Measurements from ENCODE around the gene KLF16. TPM values are rescaled to one million over a fixed set of nuclear protein-coding genes. Genes with fewer than 3 reads are reported as not detected.

The KLF16 gene
- total RNA-seq, 1 donor from 2014 or later, result 18.9 TPM

DNA sequence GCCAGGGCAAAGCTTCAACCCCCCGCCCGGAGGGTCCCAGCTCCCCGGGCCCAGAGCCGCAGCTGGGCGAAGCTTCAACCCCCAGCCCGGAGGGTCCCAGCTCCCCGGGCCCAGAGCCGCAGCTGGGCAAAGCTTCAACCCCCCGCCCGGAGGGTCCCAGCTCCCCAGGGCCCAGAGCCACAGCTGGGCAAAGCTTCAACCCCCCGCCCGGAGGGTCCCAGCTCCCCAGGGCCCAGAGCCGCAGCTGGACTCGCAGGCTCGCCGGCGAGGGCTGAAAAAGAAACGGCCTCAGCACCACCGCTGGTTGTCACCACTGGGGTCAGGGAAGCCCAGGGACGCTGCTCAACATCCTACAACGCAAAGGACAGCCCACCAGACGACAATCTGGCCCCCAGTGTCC is 20.3 kb downstream of the KLF16 start:
- TF ChIP-seq, protein P1, sequence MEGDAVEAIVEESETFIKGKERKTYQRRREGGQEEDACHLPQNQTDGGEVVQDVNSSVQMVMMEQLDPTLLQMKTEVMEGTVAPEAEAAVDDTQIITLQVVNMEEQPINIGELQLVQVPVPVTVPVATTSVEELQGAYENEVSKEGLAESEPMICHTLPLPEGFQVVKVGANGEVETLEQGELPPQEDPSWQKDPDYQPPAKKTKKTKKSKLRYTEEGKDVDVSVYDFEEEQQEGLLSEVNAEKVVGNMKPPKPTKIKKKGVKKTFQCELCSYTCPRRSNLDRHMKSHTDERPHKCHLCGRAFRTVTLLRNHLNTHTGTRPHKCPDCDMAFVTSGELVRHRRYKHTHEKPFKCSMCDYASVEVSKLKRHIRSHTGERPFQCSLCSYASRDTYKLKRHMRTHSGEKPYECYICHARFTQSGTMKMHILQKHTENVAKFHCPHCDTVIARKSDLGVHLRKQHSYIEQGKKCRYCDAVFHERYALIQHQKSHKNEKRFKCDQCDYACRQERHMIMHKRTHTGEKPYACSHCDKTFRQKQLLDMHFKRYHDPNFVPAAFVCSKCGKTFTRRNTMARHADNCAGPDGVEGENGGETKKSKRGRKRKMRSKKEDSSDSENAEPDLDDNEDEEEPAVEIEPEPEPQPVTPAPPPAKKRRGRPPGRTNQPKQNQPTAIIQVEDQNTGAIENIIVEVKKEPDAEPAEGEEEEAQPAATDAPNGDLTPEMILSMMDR (conservative IDR thresholded peaks at IDR 0.05), result no peak
- Mint-ChIP-seq H3K27me3 (ENCODE audit: low read depth) (no peaks in the 10 kb centered on the region), H3K4me3 (no peak overlapping the region), H3K36me3 (ENCODE audit: low read depth) (no peaks in the 10 kb centered on the region), H3K27ac (ENCODE audit: unreplicated experiment) (no peak overlapping the region), H3K4me1 (peaks cover 16% of the 10 kb centered on the region), H3K9me3 (no peaks in the 10 kb centered on the region)
- DNase-seq (ENCODE audit: low read depth, low spot score), result no peak

GRCh38 chr19:1841209-1841924 is 22.0 kb downstream of the KLF16 start:
- Mint-ChIP-seq H3K36me3 (ENCODE audit: low read depth) (no peaks in the 10 kb centered on the region), H3K27me3 (ENCODE audit: low read depth) (no peaks in the 10 kb centered on the region), H3K4me1 (peaks cover 6% of the 10 kb centered on the region), H3K4me3 (peak overlapping the region; percentile 8), H3K9me3 (no peaks in the 10 kb centered on the region), H3K27ac (ENCODE audit: unreplicated experiment) (no peak overlapping the region)
- no peak for DNase-seq (ENCODE audit: low read depth, low spot score)
- TF ChIP-seq, protein P1 (conservative IDR thresholded peaks at IDR 0.05), result no peak

DNA sequence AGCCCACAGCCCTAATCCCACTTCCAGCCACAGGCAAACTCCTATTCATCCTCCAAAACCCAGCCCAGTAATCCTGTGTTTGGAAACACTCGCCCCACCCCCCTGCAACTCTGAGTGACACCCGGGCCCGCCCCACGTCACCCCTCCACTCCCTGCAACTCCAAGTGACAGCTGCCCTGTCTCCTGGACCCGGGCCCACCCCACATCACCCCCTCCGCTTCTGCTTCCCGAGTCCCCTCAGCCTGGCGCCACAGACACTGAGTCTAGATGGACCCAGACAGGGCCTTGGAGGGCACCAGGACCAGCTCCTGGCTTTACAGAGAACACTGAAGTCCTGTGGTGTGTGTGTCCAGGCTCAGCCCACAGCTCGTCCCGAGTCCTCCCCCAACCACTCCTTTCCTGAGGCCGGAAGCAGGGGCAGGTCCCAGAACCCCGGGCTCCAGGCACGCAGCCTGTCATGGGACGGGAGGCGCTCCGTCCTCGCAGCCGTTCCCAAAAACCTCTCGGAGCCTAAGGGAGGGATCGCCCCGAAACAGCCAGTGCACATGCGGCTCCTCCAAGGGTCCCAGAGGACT is 22.8 kb downstream of the KLF16 start:
- no peaks in the 10 kb centered on the region for H3K4me1 Mint-ChIP-seq

DNA sequence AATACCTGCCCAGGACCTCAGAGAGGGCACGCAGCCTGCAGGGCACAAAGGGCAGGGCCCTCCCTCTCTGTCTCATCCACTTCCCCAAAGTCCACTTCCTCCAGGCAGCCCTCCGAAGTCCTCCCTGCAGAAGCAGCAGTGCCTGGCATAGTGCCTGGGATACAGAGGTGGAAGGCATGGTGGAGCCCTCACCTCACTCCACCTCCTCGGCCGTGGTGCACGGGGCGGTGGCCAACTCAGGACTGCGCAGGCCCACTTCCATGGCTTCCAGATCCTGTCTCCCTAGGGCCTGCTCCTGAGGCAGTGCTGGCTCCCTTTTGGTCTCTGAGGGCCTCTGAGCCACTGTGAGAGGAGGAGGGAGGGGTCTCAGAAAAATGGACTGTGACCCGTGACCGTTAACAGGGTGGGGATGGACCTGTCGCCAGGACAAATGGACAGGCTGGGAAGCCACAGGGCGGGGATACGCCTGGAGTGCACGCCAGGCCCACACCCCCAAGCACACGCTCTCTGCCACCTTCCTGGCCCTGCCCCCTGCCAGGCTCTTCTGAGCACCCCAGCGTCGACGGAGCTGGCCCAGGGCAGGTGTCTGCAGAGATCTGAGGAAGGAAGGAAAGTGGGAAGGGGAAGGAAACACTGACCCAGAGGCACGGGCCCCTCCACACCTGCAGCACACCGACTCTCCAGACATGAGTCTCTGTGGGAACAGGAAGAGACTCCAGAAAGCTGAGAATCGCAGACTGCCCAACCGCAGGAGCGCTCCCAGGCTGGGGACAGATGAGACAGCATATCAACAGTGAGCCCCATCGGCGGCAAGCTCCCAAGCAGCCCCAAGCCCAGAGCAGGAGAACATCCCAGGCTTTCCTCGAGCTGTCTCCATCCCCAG is 23.5 kb downstream of the KLF16 start:
- Mint-ChIP-seq H3K36me3 (ENCODE audit: low read depth) (no peaks in the 10 kb centered on the region), H3K27me3 (ENCODE audit: low read depth) (no peaks in the 10 kb centered on the region), H3K4me1 (no peaks in the 10 kb centered on the region), H3K27ac (ENCODE audit: unreplicated experiment) (no peak overlapping the region), H3K4me3 (no peak overlapping the region), H3K9me3 (no peaks in the 10 kb centered on the region)
- TF ChIP-seq, protein P1 (conservative IDR thresholded peaks at IDR 0.05), result no peak
- DNase-seq (ENCODE audit: low read depth, low spot score), result no peak

More for the DNA sequence above, 22.8 kb downstream of the KLF16 start:
- no peak for DNase-seq (ENCODE audit: low read depth, low spot score)
- H3K36me3 Mint-ChIP-seq (ENCODE audit: low read depth), result no peaks in the 10 kb centered on the region
- no peak overlapping the region for H3K27ac Mint-ChIP-seq (ENCODE audit: unreplicated experiment)
- H3K9me3 Mint-ChIP-seq, result no peaks in the 10 kb centered on the region
- TF ChIP-seq, protein P1 (conservative IDR thresholded peaks at IDR 0.05), result no peak
- H3K27me3 Mint-ChIP-seq (ENCODE audit: low read depth), result no peaks in the 10 kb centered on the region
- peak overlapping the region; percentile 8 for H3K4me3 Mint-ChIP-seq

- peak; percentile 84 for DNase-seq (ENCODE audit: low read depth, low spot score)
Observed at GRCh38 chr19:1837625-1838105, 25.7 kb downstream of the KLF16 start.

More at GRCh38 chr19:1837625-1838105, 25.7 kb downstream of the KLF16 start:
- Mint-ChIP-seq H3K4me1 (no peaks in the 10 kb centered on the region), H3K27ac (ENCODE audit: unreplicated experiment) (peak overlapping the region; percentile 57), H3K4me3 (no peak overlapping the region), H3K36me3 (ENCODE audit: low read depth) (no peaks in the 10 kb centered on the region), H3K9me3 (no peaks in the 10 kb centered on the region), H3K27me3 (ENCODE audit: low read depth) (no peaks in the 10 kb centered on the region)
- TF ChIP-seq, protein P1 (conservative IDR thresholded peaks at IDR 0.05), result peak; percentile 90
